ENCODE measurements around the gene ARHGAP23. TPM values are rescaled to one million over a fixed set of nuclear protein-coding genes. Genes with fewer than 3 reads are reported as not detected.

ARHGAP23 gene
- total and polyA plus RNA-seq, 4 donors: 18.3 to 91.7 (median 39.2) TPM

- peaks cover 0 to 15% (median 9%) of the 10 kb centered on the region in 5 donors for H3K4me1 ChIP-seq (ENCODE audit: control insufficient read depth in 5 of 5, insufficient read depth in 5 of 5, low read length in 5 of 5)
- DNase-seq (no peak), ATAC-seq (ENCODE audit: insufficient read depth, low FRiP score) (no peak)
- H3K9ac ChIP-seq (ENCODE audit: insufficient read depth in 1 of 2, low read length in 2 of 2): no peak overlapping the region
- no peaks in the 10 kb centered on the region for H3K9me3 ChIP-seq (ENCODE audit: control insufficient read depth in 4 of 4, insufficient read depth in 3 of 4, low read length in 3 of 4)
- no peaks in the 10 kb centered on the region for H3K27me3 ChIP-seq (ENCODE audit: control insufficient read depth in 3 of 3, insufficient read depth in 3 of 3, low read length in 2 of 3)
- TF ChIP-seq, protein P1, sequence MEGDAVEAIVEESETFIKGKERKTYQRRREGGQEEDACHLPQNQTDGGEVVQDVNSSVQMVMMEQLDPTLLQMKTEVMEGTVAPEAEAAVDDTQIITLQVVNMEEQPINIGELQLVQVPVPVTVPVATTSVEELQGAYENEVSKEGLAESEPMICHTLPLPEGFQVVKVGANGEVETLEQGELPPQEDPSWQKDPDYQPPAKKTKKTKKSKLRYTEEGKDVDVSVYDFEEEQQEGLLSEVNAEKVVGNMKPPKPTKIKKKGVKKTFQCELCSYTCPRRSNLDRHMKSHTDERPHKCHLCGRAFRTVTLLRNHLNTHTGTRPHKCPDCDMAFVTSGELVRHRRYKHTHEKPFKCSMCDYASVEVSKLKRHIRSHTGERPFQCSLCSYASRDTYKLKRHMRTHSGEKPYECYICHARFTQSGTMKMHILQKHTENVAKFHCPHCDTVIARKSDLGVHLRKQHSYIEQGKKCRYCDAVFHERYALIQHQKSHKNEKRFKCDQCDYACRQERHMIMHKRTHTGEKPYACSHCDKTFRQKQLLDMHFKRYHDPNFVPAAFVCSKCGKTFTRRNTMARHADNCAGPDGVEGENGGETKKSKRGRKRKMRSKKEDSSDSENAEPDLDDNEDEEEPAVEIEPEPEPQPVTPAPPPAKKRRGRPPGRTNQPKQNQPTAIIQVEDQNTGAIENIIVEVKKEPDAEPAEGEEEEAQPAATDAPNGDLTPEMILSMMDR (IDR thresholded peaks at IDR 0.05; ENCODE audit: control extremely low read depth, extremely low read depth): no peak
- H3K27ac ChIP-seq (ENCODE audit: low read depth in 1 of 2, low read length in 1 of 2): peak overlapping the region in 1 of 2 donors; percentile 37
- no peak overlapping the region for H3K4me3 ChIP-seq
- WGBS, 2 donors: 61 to 63% methylated on average over 7 of the region's 7 CpGs
- H3K36me3 ChIP-seq (ENCODE audit: control insufficient read depth in 4 of 4, insufficient read depth in 4 of 4, low read length in 4 of 4): no peaks in the 10 kb centered on the region
Measured at GRCh38 chr17:38443356-38444031, 15.2 kb downstream of the ARHGAP23 start.

- TF ChIP-seq, protein P1 (IDR thresholded peaks at IDR 0.05; ENCODE audit: control extremely low read depth, extremely low read depth): peak; percentile 81
- ATAC-seq (ENCODE audit: insufficient read depth, low FRiP score) (peak; percentile 70), DNase-seq (peak; percentile 69 to 77 (median 75))
- H3K4me3 ChIP-seq: no peak overlapping the region
- no peaks in the 10 kb centered on the region for H3K27me3 ChIP-seq (ENCODE audit: control insufficient read depth in 3 of 3, insufficient read depth in 3 of 3, low read length in 2 of 3)
- H3K4me1 ChIP-seq (ENCODE audit: control insufficient read depth in 5 of 5, insufficient read depth in 5 of 5, low read length in 5 of 5): peaks cover 1 to 15% (median 14%) of the 10 kb centered on the region in 5 donors
- no peak overlapping the region for H3K27ac ChIP-seq (ENCODE audit: low read depth in 1 of 2, low read length in 1 of 2)
- H3K9me3 ChIP-seq (ENCODE audit: control insufficient read depth in 4 of 4, insufficient read depth in 3 of 4, low read length in 3 of 4): no peaks in the 10 kb centered on the region
- WGBS, 2 donors: 8 to 11% methylated on average over 14 of the region's 14 CpGs
- no peak overlapping the region for H3K9ac ChIP-seq (ENCODE audit: insufficient read depth in 1 of 2, low read length in 2 of 2)
- no peaks in the 10 kb centered on the region for H3K36me3 ChIP-seq (ENCODE audit: control insufficient read depth in 4 of 4, insufficient read depth in 4 of 4, low read length in 4 of 4)
Measured at GRCh38 chr17:38444151-38444550, 15.9 kb downstream of the ARHGAP23 start.

GRCh38 chr17:38447502-38448085 lies 19.3 kb downstream of the ARHGAP23 start:
- Histone ChIP-seq H3K4me1 (ENCODE audit: control insufficient read depth in 5 of 5, insufficient read depth in 5 of 5, low read length in 5 of 5) (peaks cover 9 to 42% (median 32%) of the 10 kb centered on the region in 5 donors), H3K9ac (ENCODE audit: insufficient read depth in 1 of 2, low read length in 2 of 2) (no peak overlapping the region), H3K36me3 (ENCODE audit: control insufficient read depth in 4 of 4, insufficient read depth in 4 of 4, low read length in 4 of 4) (no peaks in the 10 kb centered on the region), H3K27ac (ENCODE audit: low read depth in 1 of 2, low read length in 1 of 2) (peak overlapping the region; percentile 49 to 55), H3K27me3 (ENCODE audit: control insufficient read depth in 3 of 3, insufficient read depth in 3 of 3, low read length in 2 of 3) (no peaks in the 10 kb centered on the region), H3K4me3 (no peak overlapping the region), H3K9me3 (ENCODE audit: control insufficient read depth in 4 of 4, insufficient read depth in 3 of 4, low read length in 3 of 4) (no peaks in the 10 kb centered on the region)
- no peak for DNase-seq
- no peak for ATAC-seq (ENCODE audit: insufficient read depth, low FRiP score)
- 12 to 13% methylated on average over 2 of the region's 2 CpGs for WGBS, 2 donors
- TF ChIP-seq, protein P1 (IDR thresholded peaks at IDR 0.05; ENCODE audit: control extremely low read depth, extremely low read depth): no peak
